Neural cell (in vitro differentiated cells): ENCODE results near the gene NR1H3. TPM values are rescaled to one million over a fixed set of nuclear protein-coding genes. Genes with fewer than 3 reads are reported as not detected.

Experiments used
- H2AFZ ChIP-seq: fragments of 200-600, 300-800 bp; sonication (generic), shearing (Covaris generic); 2 replicates; pipeline ENCODE4 v1.6.0; 2014; ENCODE audit warnings: low read depth, mild to moderate bottlenecking, antibody characterized with exemption, low read length, moderate library complexity
- H3F3A ChIP-seq: fragments of 200-600 bp; shearing (Covaris generic); 2 replicates; pipeline ENCODE4 v1.6.1; 2016; ENCODE audit warnings: mild to moderate bottlenecking, moderate library complexity, mixed read lengths, antibody characterized with exemption, low read length; ENCODE audit not compliant: insufficient read depth, poor library complexity, severe bottlenecking
- H3K27ac ChIP-seq: fragments of 200-600, 300-800 bp; sonication (generic), shearing (Covaris generic); 2 replicates; pipeline ENCODE4 v1.5.1; 2014; ENCODE audit warnings: mild to moderate bottlenecking, low read length, moderate library complexity
- H3K27me3 ChIP-seq: fragments of 300-800, 200-600 bp; sonication (generic), shearing (Covaris generic); 2 replicates; pipeline ENCODE4 v1.6.0; 2014; ENCODE audit warnings: mild to moderate bottlenecking, low read depth, low read length, moderate library complexity; ENCODE audit not compliant: insufficient read depth
- H3K36me3 ChIP-seq: fragments of 300-800, 200-600 bp; sonication (generic), shearing (Covaris generic); 2 replicates; pipeline ENCODE4 v1.5.1; 2014; ENCODE audit warnings: mild to moderate bottlenecking, antibody characterized with exemption, low read length, moderate library complexity; ENCODE audit not compliant: insufficient read depth
- H3K4me2 ChIP-seq: fragments of 300-800, 200-600 bp; sonication (generic), shearing (Covaris generic); 2 replicates; pipeline ENCODE4 v1.6.0; 2014; ENCODE audit warnings: mild to moderate bottlenecking, low read length
- H3K4me3 ChIP-seq: fragments of 300-800, 200-600 bp; sonication (generic), shearing (Covaris generic); 2 replicates; pipeline ENCODE4 v1.5.1; 2014; ENCODE audit warnings: mild to moderate bottlenecking, low read length, moderate library complexity
- H3K79me2 ChIP-seq: fragments of 200-600 bp; shearing (Covaris generic); replicated peaks from 2 replicates; pipeline ENCODE4 v1.6.0; 2014; ENCODE audit warnings: mild to moderate bottlenecking, low read length, moderate library complexity; ENCODE audit not compliant: insufficient read depth
- H3K9ac ChIP-seq: fragments of 300-800, 200-600 bp; sonication (generic), shearing (Covaris generic); 2 replicates; pipeline ENCODE4 v1.6.1; 2016; ENCODE audit warnings: mild to moderate bottlenecking, low read length, mixed read lengths
- H3K9me2 ChIP-seq: fragments of 200-600 bp; shearing (Covaris generic); 2 replicates; pipeline ENCODE4 v1.6.1; 2016; ENCODE audit warnings: mild to moderate bottlenecking, low read length, mixed read lengths; ENCODE audit not compliant: insufficient read depth
- H3K9me3 ChIP-seq: fragments of 200-600, 300-800 bp; sonication (generic), shearing (Covaris generic); 2 replicates; pipeline ENCODE4 v1.6.1; 2016; ENCODE audit warnings: mild to moderate bottlenecking, mixed run types, low read length, moderate library complexity, mixed read lengths
- H4K20me1 ChIP-seq: fragments of 200-600 bp; shearing (Covaris generic); 2 replicates; pipeline ENCODE4 v1.6.1; 2016; ENCODE audit warnings: mild to moderate bottlenecking, mixed run types; ENCODE audit not compliant: insufficient read depth
- EP300 ChIP-seq: fragments of 450-650 bp; conservative IDR thresholded peaks from 2 replicates; pipeline ENCODE4 v1.6.1; 2014; ENCODE audit warnings: antibody characterized with exemption, mild to moderate bottlenecking, moderate library complexity; ENCODE audit not compliant: poor library complexity, severe bottlenecking
- EZH2 ChIP-seq: fragments of 200-600, 300-800 bp; shearing (Covaris generic), sonication (generic); IDR thresholded peaks from 2 replicates; pipeline ENCODE4 v1.6.1; 2014; ENCODE audit warnings: antibody characterized with exemption, low read length, borderline replicate concordance, mild to moderate bottlenecking; ENCODE audit not compliant: insufficient read depth, poor library complexity, severe bottlenecking
- MXI1 ChIP-seq: fragments of 450-650 bp; conservative IDR thresholded peaks from 2 replicates; pipeline ENCODE4 v1.6.1; 2014; ENCODE audit warnings: antibody characterized with exemption, mild to moderate bottlenecking; ENCODE audit not compliant: poor library complexity, severe bottlenecking
- POLR2AphosphoS5 ChIP-seq: IDR thresholded peaks from 2 replicates; pipeline ENCODE4 v1.6.1; 2012
- RAD21 ChIP-seq: fragments of 450-650 bp; conservative IDR thresholded peaks from 2 replicates; pipeline ENCODE4 v1.6.1; 2014; ENCODE audit warnings: antibody characterized with exemption, mild to moderate bottlenecking, moderate library complexity
- SMC3 ChIP-seq: fragments of 450-650 bp; conservative IDR thresholded peaks from 2 replicates; pipeline ENCODE4 v1.6.1; 2014; ENCODE audit warnings: antibody characterized with exemption, mild to moderate bottlenecking, moderate library complexity; ENCODE audit not compliant: poor library complexity
- TAF1 ChIP-seq: IDR thresholded peaks from 2 replicates; pipeline ENCODE4 v1.6.1; 2012; ENCODE audit warnings: low read depth
- polyA plus RNA-seq: library from polyadenylated mRNA; depleted of rRNA; stranded (reverse); fragments of >200 nt; gene quantifications from 2 replicates; pipeline ENCODE4 v1.2.3, GENCODE V29; 2014
- TF ChIP-seq, protein P1 (sequence below): IDR thresholded peaks from 2 replicates; pipeline ENCODE4 v1.6.1; 2012; ENCODE audit warnings: borderline replicate concordance
- TF ChIP-seq, protein P2 (sequence below): fragments of 450-650 bp; IDR thresholded peaks from 2 replicates; pipeline ENCODE4 v1.5.1; 2014; ENCODE audit warnings: antibody characterized with exemption, mild to moderate bottlenecking, moderate library complexity; ENCODE audit not compliant: poor library complexity, severe bottlenecking

Gene NR1H3
- polyA plus RNA-seq, 1 donor from 2014 or later: 7.7 TPM

DNA sequence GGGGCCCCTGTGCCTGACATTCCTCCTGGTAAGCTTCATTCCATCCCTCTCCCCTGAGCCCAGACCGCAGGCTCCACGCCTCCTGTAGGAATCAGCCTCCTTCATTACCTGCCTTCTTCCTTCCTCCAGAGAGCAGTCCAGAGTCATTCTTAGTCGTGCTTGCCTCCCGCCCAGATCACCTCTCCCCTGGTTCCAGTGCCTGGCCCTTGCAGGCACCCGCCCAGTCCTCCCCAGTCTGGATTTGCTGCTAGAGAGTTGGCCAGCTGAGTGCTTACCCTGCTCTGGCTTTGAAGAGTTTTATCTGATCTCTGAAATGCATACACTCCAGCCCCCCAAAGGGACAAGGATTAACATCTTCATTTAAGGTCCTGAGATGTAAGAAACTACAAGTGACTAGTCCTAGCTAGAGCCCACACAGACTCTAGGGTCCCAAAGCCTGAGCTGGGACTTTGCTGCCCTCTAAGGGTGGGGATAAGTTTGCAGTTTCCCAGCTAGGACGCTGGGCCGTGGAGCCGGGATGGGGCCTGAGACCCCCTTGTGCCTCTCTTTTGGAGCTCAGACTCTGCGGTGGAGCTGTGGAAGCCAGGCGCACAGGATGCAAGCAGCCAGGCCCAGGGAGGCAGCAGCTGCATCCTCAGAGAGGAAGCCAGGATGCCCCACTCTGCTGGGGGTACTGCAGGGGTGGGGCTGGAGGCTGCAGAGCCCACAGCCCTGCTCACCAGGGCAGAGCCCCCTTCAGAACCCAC lies 1.6 kb downstream of the NR1H3 start:
- Histone ChIP-seq H3K9me2 (no peaks in the 10 kb centered on the region), H3K9ac (no peak overlapping the region), H3K4me2 (no peak overlapping the region), H3K36me3 (no peaks in the 10 kb centered on the region), H3K79me2 (no peaks in the 10 kb centered on the region), H4K20me1 (no peaks in the 10 kb centered on the region), H3K27me3 (no peaks in the 10 kb centered on the region), H2AFZ (no peak overlapping the region), H3K4me3 (no peak overlapping the region), H3F3A (no peaks in the 10 kb centered on the region), H3K9me3 (no peaks in the 10 kb centered on the region), H3K27ac (no peak overlapping the region)
- TF ChIP-seq MXI1 (no peak), SMC3 (no peak), EP300 (no peak), RAD21 (no peak), POLR2AphosphoS5 (no peak)
- TF ChIP-seq, protein P1, sequence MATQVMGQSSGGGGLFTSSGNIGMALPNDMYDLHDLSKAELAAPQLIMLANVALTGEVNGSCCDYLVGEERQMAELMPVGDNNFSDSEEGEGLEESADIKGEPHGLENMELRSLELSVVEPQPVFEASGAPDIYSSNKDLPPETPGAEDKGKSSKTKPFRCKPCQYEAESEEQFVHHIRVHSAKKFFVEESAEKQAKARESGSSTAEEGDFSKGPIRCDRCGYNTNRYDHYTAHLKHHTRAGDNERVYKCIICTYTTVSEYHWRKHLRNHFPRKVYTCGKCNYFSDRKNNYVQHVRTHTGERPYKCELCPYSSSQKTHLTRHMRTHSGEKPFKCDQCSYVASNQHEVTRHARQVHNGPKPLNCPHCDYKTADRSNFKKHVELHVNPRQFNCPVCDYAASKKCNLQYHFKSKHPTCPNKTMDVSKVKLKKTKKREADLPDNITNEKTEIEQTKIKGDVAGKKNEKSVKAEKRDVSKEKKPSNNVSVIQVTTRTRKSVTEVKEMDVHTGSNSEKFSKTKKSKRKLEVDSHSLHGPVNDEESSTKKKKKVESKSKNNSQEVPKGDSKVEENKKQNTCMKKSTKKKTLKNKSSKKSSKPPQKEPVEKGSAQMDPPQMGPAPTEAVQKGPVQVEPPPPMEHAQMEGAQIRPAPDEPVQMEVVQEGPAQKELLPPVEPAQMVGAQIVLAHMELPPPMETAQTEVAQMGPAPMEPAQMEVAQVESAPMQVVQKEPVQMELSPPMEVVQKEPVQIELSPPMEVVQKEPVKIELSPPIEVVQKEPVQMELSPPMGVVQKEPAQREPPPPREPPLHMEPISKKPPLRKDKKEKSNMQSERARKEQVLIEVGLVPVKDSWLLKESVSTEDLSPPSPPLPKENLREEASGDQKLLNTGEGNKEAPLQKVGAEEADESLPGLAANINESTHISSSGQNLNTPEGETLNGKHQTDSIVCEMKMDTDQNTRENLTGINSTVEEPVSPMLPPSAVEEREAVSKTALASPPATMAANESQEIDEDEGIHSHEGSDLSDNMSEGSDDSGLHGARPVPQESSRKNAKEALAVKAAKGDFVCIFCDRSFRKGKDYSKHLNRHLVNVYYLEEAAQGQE: no peak
- TF ChIP-seq, protein P2, sequence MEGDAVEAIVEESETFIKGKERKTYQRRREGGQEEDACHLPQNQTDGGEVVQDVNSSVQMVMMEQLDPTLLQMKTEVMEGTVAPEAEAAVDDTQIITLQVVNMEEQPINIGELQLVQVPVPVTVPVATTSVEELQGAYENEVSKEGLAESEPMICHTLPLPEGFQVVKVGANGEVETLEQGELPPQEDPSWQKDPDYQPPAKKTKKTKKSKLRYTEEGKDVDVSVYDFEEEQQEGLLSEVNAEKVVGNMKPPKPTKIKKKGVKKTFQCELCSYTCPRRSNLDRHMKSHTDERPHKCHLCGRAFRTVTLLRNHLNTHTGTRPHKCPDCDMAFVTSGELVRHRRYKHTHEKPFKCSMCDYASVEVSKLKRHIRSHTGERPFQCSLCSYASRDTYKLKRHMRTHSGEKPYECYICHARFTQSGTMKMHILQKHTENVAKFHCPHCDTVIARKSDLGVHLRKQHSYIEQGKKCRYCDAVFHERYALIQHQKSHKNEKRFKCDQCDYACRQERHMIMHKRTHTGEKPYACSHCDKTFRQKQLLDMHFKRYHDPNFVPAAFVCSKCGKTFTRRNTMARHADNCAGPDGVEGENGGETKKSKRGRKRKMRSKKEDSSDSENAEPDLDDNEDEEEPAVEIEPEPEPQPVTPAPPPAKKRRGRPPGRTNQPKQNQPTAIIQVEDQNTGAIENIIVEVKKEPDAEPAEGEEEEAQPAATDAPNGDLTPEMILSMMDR: no peak

DNA sequence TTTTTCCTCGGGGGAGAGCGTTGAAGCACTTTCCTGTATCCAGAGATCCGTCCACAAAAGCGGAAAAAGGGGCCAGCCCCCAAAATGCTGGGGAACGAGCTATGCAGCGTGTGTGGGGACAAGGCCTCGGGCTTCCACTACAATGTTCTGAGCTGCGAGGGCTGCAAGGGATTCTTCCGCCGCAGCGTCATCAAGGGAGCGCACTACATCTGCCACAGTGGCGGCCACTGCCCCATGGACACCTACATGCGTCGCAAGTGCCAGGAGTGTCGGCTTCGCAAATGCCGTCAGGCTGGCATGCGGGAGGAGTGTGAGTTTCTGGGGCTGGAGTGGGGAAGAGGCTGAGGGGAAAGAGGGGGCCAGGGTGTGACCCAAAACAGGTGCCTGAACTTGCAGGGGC lies 2.6 kb downstream of the NR1H3 start:
- Histone ChIP-seq H4K20me1 (no peaks in the 10 kb centered on the region), H3K36me3 (no peaks in the 10 kb centered on the region), H3K27me3 (no peaks in the 10 kb centered on the region), H3K4me2 (no peak overlapping the region), H3K4me3 (no peak overlapping the region), H3K9ac (no peak overlapping the region), H2AFZ (no peak overlapping the region), H3K79me2 (no peaks in the 10 kb centered on the region), H3K9me3 (no peaks in the 10 kb centered on the region), H3F3A (no peaks in the 10 kb centered on the region), H3K27ac (no peak overlapping the region), H3K9me2 (no peaks in the 10 kb centered on the region)
- TF ChIP-seq, protein P2: no peak
- TF ChIP-seq RAD21 (no peak), SMC3 (no peak), MXI1 (no peak), EP300 (no peak), TAF1 (no peak), EZH2 (no peak), POLR2AphosphoS5 (no peak)
- TF ChIP-seq, protein P1: no peak
